ENCODE data around the gene EID3. TPM values are rescaled to one million over a fixed set of nuclear protein-coding genes. Genes with fewer than 3 reads are reported as not detected.
A peak's percentile ranks its signal among the peaks of the same experiment; 100 is the strongest.

Gene EID3
- total RNA-seq, 1 donor from 2014 or later, result 1.7 TPM

DNA sequence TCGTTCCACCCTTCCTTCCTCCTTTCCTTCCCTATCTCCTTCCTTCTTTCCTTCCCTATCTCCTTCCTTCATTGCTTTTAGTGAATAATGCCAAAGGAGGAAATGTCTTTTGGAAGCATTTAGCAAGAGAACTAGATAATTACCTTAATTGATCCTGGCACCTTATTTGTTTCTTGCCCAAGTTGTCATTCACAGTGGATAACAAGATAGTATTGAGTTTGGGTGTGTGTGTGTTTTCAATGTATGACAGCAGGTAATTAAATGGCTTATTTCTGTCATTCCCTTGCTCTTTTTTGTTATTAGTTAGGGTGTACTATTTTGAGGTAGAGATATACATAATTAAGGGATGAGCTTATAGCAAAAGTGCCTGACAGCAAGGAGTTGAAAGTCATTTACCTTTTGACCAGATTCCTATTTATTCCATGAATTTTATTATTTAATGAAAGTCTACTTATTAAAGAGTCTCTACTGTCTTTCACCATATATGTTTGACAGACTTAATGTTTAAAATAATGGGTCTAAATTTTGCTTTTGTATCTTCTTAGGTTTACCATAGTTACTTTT is 30.2 kb downstream of the EID3 start:
- no peak for DNase-seq (ENCODE audit: low read depth)

DNA sequence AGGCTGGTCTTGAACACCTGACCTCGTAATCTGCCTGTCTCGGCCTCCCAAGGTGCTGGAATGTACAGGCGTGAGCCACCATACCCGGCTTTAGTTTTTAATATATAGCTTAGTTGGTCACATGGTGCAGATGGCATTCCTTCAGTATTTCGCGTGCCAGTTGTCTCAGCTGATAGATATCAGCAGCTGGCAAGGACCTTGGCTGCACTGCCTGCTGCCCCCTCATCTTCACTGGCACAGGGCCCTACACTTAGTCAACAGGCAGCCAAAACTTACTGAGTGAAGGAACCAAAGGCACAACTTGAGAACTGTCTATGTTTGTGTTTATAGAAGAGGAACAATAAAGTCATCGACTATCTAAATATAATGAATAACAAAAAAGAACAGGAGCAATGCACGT is 31.0 kb downstream of the EID3 start:
- peak; percentile 64 for DNase-seq (ENCODE audit: low read depth)

GRCh38 chr12:104336115-104336514 is 32.6 kb downstream of the EID3 start:
- DNase-seq (ENCODE audit: low read depth), result no peak

- no peak for DNase-seq (ENCODE audit: low read depth)
These were observed 33.6 kb downstream of the EID3 start for GRCh38 chr12:104337030-104337558.

GRCh38 chr12:104339663-104340062 is 36.1 kb downstream of the EID3 start:
- DNase-seq (ENCODE audit: low read depth), result no peak

GRCh38 chr12:104340177-104340576 is 36.6 kb downstream of the EID3 start:
- DNase-seq (ENCODE audit: low read depth), result no peak

DNA sequence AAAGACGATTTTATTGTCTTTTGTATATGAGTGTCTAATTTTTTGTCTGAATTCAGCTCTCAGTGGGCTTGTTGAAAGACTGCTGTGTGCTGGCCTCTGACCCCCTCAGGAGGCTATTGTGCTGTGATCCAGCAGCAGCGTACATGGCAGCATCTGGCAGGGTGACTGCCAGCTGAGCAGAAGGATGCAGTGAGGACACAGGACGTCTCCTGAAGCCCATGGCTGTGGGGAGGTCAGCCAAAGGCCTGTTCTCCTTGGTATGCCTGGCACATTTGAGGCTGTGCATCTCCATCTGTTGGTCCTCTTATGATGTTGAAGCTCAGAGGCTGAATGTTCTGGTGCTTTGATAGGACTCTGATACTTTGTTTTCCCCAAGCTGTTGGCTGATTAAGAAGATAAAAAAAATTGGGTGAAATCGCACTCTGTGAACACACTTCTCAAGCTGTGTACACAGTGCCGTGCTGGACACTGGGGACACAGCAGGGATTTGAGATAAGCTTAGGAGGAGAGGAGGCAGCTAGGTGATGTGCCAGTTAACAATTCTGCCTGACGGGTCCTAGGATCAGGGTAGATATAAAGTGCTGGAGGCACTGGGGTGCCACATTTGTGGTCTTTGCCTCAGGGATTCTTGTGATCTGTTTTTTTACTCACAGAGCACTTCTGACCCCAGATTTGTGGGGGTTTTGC is 37.5 kb downstream of the EID3 start:
- DNase-seq (ENCODE audit: low read depth), result no peak

GRCh38 chr12:104342147-104342546 is 38.6 kb downstream of the EID3 start:
- no peak for DNase-seq (ENCODE audit: low read depth)

- DNase-seq (ENCODE audit: low read depth), result no peak
These were observed 39.2 kb downstream of the EID3 start for GRCh38 chr12:104342635-104343249.

DNA sequence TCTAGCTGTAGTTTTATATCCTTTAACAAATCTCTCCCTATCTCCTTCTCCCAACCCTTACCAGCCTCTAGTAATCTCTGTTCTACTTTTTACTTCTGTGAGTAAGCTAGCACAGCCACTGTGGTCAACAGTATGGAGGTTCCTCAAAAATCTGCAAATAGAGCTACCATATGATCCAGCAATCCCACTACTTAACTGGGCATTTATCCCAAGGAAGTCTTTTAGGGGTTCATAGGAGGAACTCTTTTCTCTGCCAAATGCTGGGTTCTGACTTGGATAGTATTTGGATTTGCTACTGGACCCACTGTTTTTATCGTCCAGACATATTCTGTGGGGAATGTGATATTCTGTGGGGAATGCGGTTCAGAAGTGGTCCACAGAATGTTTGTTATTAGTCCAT is 41.1 kb downstream of the EID3 start:
- DNase-seq (ENCODE audit: low read depth), result no peak

DNA sequence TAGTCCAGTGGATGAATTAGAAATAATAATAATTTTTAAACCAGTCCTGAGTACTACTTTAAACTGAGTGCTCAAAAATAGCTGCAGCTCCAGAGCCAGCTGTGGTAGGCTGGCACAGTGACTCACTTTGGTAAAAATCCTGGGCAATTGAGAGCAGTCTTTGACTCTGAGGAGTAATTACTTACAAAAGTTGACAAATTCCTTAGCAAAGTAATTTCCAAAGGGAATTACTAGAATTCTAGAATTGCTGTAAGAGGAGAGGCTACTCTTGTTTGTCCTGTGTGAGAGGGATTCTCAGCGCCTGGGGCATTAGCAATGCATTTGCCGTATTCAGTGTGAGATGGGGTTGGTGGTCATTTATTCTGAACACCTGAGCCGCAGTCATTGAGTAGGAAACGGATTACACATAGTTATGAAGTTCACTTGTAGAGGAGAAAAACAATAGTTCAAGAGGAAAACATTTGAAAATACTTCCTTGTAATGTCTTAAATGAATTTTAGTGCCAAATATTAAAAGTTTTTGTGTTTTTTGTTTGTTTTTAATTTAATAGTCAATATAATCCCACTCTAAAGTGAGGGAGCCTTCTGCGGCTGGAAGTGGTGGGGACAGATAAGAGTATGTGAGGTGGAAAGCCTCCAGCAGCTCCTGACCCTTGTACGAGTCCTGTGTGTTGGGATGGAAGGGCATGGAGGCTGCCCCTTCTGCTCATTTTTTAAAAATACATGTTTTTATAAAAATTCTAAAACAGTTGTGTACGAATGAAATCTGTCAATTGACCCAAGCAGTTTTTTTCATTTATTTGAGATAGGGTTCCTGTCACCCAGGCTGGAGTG is 41.9 kb downstream of the EID3 start:
- DNase-seq (ENCODE audit: low read depth), result peak; percentile 51

DNA sequence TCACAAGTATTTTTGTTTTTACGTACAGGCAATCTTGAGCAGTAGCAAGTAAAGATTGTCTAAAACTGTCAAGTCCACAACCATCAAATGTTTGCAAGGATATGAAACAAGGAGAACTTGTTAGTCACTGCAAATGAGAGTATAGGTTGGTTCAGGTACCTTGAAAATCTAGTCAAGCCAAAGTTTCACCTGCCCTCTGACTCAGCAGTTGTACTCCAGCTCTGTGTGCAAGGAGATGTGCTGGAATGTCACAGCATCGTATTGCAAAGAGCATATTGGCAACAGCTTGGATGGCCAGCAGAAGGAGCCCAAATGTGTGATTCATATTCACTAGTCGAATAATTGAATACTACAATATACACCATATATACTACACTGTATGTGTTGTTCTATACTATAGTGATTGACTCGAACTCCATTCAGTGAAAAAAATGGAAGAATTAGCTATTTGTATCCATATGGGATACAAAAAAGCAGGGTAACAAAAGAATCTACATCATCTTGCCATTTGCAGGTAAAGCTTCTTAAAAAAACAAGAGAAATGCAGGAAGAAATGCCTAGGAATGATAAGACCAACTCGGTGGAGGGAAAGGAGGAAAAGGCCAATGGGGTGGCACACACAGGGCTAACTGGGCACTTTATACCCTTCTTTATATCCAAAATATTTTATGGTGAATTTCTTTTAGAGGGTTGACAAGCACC is 44.0 kb downstream of the EID3 start:
- peak; percentile 33 for DNase-seq (ENCODE audit: low read depth)

- no peak for DNase-seq (ENCODE audit: low read depth)
These were observed 44.9 kb downstream of the EID3 start for GRCh38 chr12:104348283-104348993.

DNA sequence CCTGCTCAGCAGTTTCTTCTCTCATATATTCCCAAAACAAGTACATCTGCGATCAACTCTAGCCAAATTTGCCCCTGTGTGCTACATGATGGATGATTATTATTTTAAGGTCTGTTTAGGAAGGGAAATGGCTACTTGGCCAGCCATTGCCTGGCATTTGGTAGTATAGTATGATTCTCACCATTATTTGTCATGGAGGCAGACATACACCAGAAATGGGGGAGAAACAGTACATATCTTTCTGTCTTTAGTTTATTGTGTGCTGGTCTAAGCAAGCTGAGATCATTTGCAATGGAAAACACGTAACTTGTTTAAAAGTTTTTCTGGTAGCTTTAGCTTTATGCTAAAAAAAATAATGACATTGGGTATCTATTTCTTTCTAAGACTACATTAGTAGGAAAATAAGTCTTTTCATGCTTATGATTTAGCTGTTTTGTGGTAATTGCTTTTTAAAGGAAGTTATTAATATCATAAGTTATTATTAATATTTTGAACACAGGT is 45.5 kb downstream of the EID3 start:
- no peak for DNase-seq (ENCODE audit: low read depth)

GRCh38 chr12:104350211-104351056 is 46.9 kb downstream of the EID3 start:
- DNase-seq (ENCODE audit: low read depth), result no peak

- no peak for DNase-seq (ENCODE audit: low read depth)
These were observed 47.8 kb downstream of the EID3 start for GRCh38 chr12:104351057-104351983.

DNA sequence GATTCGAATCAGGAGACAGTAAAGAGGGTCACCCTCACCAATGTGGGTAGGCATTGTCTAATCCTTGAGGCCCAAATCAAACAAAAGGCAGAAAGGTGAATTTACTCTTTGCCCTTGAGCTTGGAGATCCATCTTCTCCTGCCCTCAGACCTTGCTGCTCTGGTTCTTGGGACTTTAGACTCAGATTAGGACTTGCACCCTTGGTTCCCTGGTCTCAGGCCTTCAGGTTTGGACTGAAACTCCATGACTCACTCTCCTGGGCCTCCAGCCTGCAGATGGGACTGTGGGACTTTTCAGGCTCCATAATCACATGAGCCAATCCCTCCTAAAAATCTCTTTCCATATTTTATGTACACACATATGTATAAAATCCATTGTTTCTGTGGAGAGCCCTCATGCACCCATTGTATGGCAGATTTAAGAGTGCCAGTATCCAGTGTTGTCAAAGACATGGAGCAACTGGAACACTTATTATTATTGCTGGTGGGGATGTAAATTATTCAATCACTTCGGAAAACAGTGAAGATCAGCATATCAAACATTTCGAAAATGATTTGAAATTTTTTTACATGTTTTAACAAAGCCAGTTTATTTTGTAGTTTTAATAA is 48.7 kb downstream of the EID3 start:
- no peak for DNase-seq (ENCODE audit: low read depth)
